ENCODE results near the gene RTN4RL1. TPM values are rescaled to one million over a fixed set of nuclear protein-coding genes. Genes with fewer than 3 reads are reported as not detected.
A peak's percentile ranks its signal among the peaks of the same experiment; 100 is the strongest.

Gene RTN4RL1
- total RNA-seq, 1 experiment from 2014 or later, result 0.22 TPM

- H2BK120ac ChIP-seq (ENCODE audit: low read depth, low read length, poor library complexity, severe bottlenecking), result no peak overlapping the region
- peaks cover 9% of the 10 kb centered on the region; the same call in 1 of the 2 replicates for H3K27me3 ChIP-seq (ENCODE audit: insufficient read depth, low read length)
- no peak overlapping the region for H3K4me2 ChIP-seq (ENCODE audit: insufficient read depth, insufficient read length, low read length)
- H3K36me3 Mint-ChIP-seq (ENCODE audit: insufficient read depth in 1 of 3, low read depth in 3 of 3), result no peaks in the 10 kb centered on the region
- no peak overlapping the region for H3K4me3 Mint-ChIP-seq
- H3K4me1 Mint-ChIP-seq, result peaks cover 1 to 8% of the 10 kb centered on the region in 2 experiments; a peak in 3 of 4 replicates
- no peak overlapping the region for H2AK5ac ChIP-seq (ENCODE audit: insufficient read length, low read length)
- no peak overlapping the region for H4K8ac ChIP-seq (replicated peaks; ENCODE audit: insufficient read length, low read depth, low read length)
- H3K27ac ChIP-seq (ENCODE audit: insufficient read length, low read depth, low read length), result no peak overlapping the region
- no peak overlapping the region for H3K4ac ChIP-seq (ENCODE audit: low read depth, low read length)
- no peaks in the 10 kb centered on the region; a peak in 2 of 5 replicates for H3K9me3 Mint-ChIP-seq
- no peak overlapping the region for H2BK5ac ChIP-seq (ENCODE audit: insufficient read length, low read length)
- H3K9ac ChIP-seq (ENCODE audit: extremely low read depth, insufficient read length, low read length), result no peak overlapping the region
- no peak for TF ChIP-seq CTCF (conservative IDR thresholded peaks at IDR 0.05)
- no peak overlapping the region for H3K27ac Mint-ChIP-seq
- no peak overlapping the region for H3K18ac ChIP-seq (ENCODE audit: insufficient read length, low read depth, low read length)
- H4K91ac ChIP-seq (ENCODE audit: insufficient read length, low read depth, low read length), result no peak overlapping the region
- no peaks in the 10 kb centered on the region for H3K23me2 ChIP-seq (ENCODE audit: insufficient read length, low read depth, low read length, poor library complexity, severe bottlenecking)
- H4K5ac ChIP-seq (ENCODE audit: insufficient read length, low read depth, low read length), result no peak overlapping the region
- H4K20me1 ChIP-seq (ENCODE audit: control insufficient read depth, insufficient read depth, insufficient read length), result peaks cover 2% of the 10 kb centered on the region
- no peak overlapping the region for H3K23ac ChIP-seq (ENCODE audit: insufficient read length, low read depth, low read length)
- 0 out of 2 replicates have a peak overlapping the region, but pooled peaks have one; percentile 8 for H3K14ac ChIP-seq (ENCODE audit: insufficient read depth, low read length)
- no peak overlapping the region for H2BK12ac ChIP-seq (ENCODE audit: insufficient read length, low read depth, low read length)
- H2AFZ ChIP-seq (ENCODE audit: low read length), result no peak overlapping the region
- H3K9me3 ChIP-seq (ENCODE audit: control insufficient read depth, low read depth, low read length), result no peaks in the 10 kb centered on the region
- H2BK15ac ChIP-seq (ENCODE audit: low read depth, low read length), result no peak overlapping the region
- H3T11ph ChIP-seq (ENCODE audit: low read length), result no peak overlapping the region
- DNase-seq, result no peak
- H3K27me3 Mint-ChIP-seq (ENCODE audit: low read depth), result peaks cover 96% of the 10 kb centered on the region
- H3K56ac ChIP-seq (ENCODE audit: insufficient read length, low read depth, low read length), result no peak overlapping the region
- H3K79me2 ChIP-seq (ENCODE audit: insufficient read depth, low read length), result no peaks in the 10 kb centered on the region
- no peaks in the 10 kb centered on the region for H3K4me1 ChIP-seq (ENCODE audit: insufficient read depth, low read length)
- no peak overlapping the region for H2BK20ac ChIP-seq (ENCODE audit: low read depth, low read length, poor library complexity, severe bottlenecking)
- no peaks in the 10 kb centered on the region for H3K79me1 ChIP-seq (ENCODE audit: insufficient read depth, low read depth, low read length, poor library complexity, severe bottlenecking)
- no CpG with 5 or more reads among the region's 19 CpGs for WGBS (ENCODE audit: extremely low coverage, insufficient read length, low lambda C conversion rate)
These were observed 7.7 kb downstream of the RTN4RL1 start for GRCh38 chr17:2017274-2017941.

Data from H9 (cell line).